ENCODE results near the gene ATXN7L3.

GRCh38 chr17:44212507-44213402, 13.1 kb upstream of the ATXN7L3 start:
- TF ChIP-seq CTCF (IDR thresholded peaks at IDR 0.05) (no peak), POLR2A (IDR thresholded peaks at IDR 0.05) (no peak)
